RWPE2 (cell line): Measurements from ENCODE around the gene SEC63.
"Not testable (repeated sequence)": the region's sequence is repeated elsewhere in the genome, so short reads cannot be mapped to it uniquely, and the experiment has no call there.

Experiments
- ATAC-seq: fragments of 200-7000 bp; cut with Tn5 transposase; 3 replicates; pipeline ENCODE4 v1.9.1; 2021; ENCODE audit warnings: low read depth
- DNase-seq: peaks from one replicate; pipeline ENCODE4 v3.0.0-alpha.2; 2020; ENCODE audit warnings: low spot score
- H3K27ac ChIP-seq: fragments of 450-650 bp; 2 replicates; pipeline ENCODE4 v1.5.1; 2017; ENCODE audit warnings: mild to moderate bottlenecking; ENCODE audit not compliant: poor library complexity, severe bottlenecking
- H3K27me3 ChIP-seq: fragments of 250-450 bp; sonication (Bioruptor Pico); 2 replicates; pipeline ENCODE4 v1.5.1; 2021; ENCODE audit warnings: mild to moderate bottlenecking, moderate library complexity; ENCODE audit not compliant: insufficient read depth, poor library complexity, severe bottlenecking
- H3K36me3 ChIP-seq: fragments of 250-450 bp; sonication (Bioruptor Pico); 2 replicates; pipeline ENCODE4 v1.5.1; 2020; ENCODE audit warnings: low read depth, mild to moderate bottlenecking, moderate library complexity
- H3K4me1 ChIP-seq: fragments of 250-450 bp; sonication (Bioruptor Pico); 2 replicates; pipeline ENCODE4 v1.5.1; 2021; ENCODE audit warnings: mild to moderate bottlenecking, moderate library complexity; ENCODE audit not compliant: insufficient read depth, poor library complexity, severe bottlenecking
- H3K4me3 ChIP-seq: fragments of 250-450 bp; sonication (Bioruptor Pico); 2 replicates; pipeline ENCODE4 v1.5.1; 2021; ENCODE audit warnings: mild to moderate bottlenecking, moderate library complexity; ENCODE audit not compliant: severe bottlenecking
- H3K9me3 ChIP-seq: fragments of 250-450 bp; sonication (Bioruptor Pico); 2 replicates; pipeline ENCODE4 v1.5.1; 2021; ENCODE audit warnings: mild to moderate bottlenecking, moderate library complexity; ENCODE audit not compliant: severe bottlenecking
- CTCF ChIP-seq: fragments of 450-650 bp; IDR thresholded peaks from one replicate; pipeline ENCODE4 v1.5.1; 2017; ENCODE audit warnings: mild to moderate bottlenecking, moderate library complexity; ENCODE audit not compliant: poor library complexity, severe bottlenecking

The SEC63 gene

GRCh38 chr6:107941627-107942026, 16.4 kb downstream of the SEC63 start:
- Histone ChIP-seq H3K4me3 (no peak overlapping the region), H3K4me1 (no peaks in the 10 kb centered on the region), H3K27me3 (no peaks in the 10 kb centered on the region), H3K9me3 (peaks cover 2% of the 10 kb centered on the region), H3K36me3 (peaks cover 29% of the 10 kb centered on the region), H3K27ac (no peak overlapping the region)
- no peak for ATAC-seq
- no peak for DNase-seq
- TF ChIP-seq CTCF = no peak

GRCh38 chr6:107941199-107941598, 16.8 kb downstream of the SEC63 start:
- no peak for TF ChIP-seq CTCF
- Histone ChIP-seq H3K27ac (no peak overlapping the region), H3K27me3 (no peaks in the 10 kb centered on the region), H3K9me3 (peaks cover 2% of the 10 kb centered on the region), H3K36me3 (peaks cover 25% of the 10 kb centered on the region), H3K4me1 (no peaks in the 10 kb centered on the region), H3K4me3 (no peak overlapping the region)
- ATAC-seq (no peak), DNase-seq (no peak)

- not testable (repeated sequence) for H3K9me3 ChIP-seq, H3K4me3 ChIP-seq, H3K4me1 ChIP-seq, DNase-seq, H3K27ac ChIP-seq, H3K27me3 ChIP-seq, ATAC-seq
- H3K36me3 ChIP-seq = peaks cover 24% of the 10 kb centered on the region
Observed at GRCh38 chr6:107936910-107937292, 21.1 kb downstream of the SEC63 start.

GRCh38 chr6:107936162-107936909, 21.7 kb downstream of the SEC63 start:
- ATAC-seq (no peak), DNase-seq (no peak)
- Histone ChIP-seq H3K4me1 (no peaks in the 10 kb centered on the region), H3K4me3 (no peak overlapping the region), H3K27ac (no peak overlapping the region), H3K27me3 (no peaks in the 10 kb centered on the region), H3K9me3 (peaks cover 2% of the 10 kb centered on the region), H3K36me3 (peaks cover 21% of the 10 kb centered on the region; the same call in 1 of the 2 replicates)
- no peak for TF ChIP-seq CTCF

- not testable (repeated sequence) for H3K4me3 ChIP-seq, DNase-seq, H3K27me3 ChIP-seq, H3K27ac ChIP-seq, ATAC-seq, H3K9me3 ChIP-seq, H3K4me1 ChIP-seq
- peaks cover 28% of the 10 kb centered on the region for H3K36me3 ChIP-seq
Observed at GRCh38 chr6:107934229-107934628, 23.8 kb downstream of the SEC63 start.

- H3K27ac ChIP-seq = no peak overlapping the region
- ATAC-seq (no peak), DNase-seq (no peak)
- H3K36me3 ChIP-seq = peaks cover 36% of the 10 kb centered on the region
- no peaks in the 10 kb centered on the region for H3K4me1 ChIP-seq
- TF ChIP-seq CTCF = no peak
- no peaks in the 10 kb centered on the region for H3K9me3 ChIP-seq
- no peaks in the 10 kb centered on the region for H3K27me3 ChIP-seq
- H3K4me3 ChIP-seq = no peak overlapping the region
Observed at GRCh38 chr6:107932580-107932979, 25.4 kb downstream of the SEC63 start.
